ENCODE measurements around the gene PHF5A. TPM values are rescaled to one million over a fixed set of nuclear protein-coding genes. Genes with fewer than 3 reads are reported as not detected.

PHF5A gene
- total RNA-seq, 1 donor, result 38.4 TPM

GRCh38 chr22:41498303-41498835 lies 29.9 kb upstream of the PHF5A start:
- H4K20me1 ChIP-seq (ENCODE audit: insufficient read depth, low read length), result peaks cover 5% of the 10 kb centered on the region
- H3K36me3 ChIP-seq (ENCODE audit: insufficient read depth, low read length), result peaks cover 24% of the 10 kb centered on the region
- H3K4me3 ChIP-seq (ENCODE audit: insufficient read depth, low read length), result no peak overlapping the region
- no peaks in the 10 kb centered on the region for H3K9me3 ChIP-seq (ENCODE audit: low read depth, low read length)
- no peak overlapping the region for H3K4me2 ChIP-seq (ENCODE audit: insufficient read depth, low read length)
- TF ChIP-seq CTCF (IDR thresholded peaks at IDR 0.05; ENCODE audit: extremely low read depth, low read depth, low read length), result no peak
- H3K79me2 ChIP-seq (ENCODE audit: insufficient read depth, low read length), result peaks cover 64% of the 10 kb centered on the region
- H3K4me1 ChIP-seq (ENCODE audit: insufficient read depth, low read length), result no peaks in the 10 kb centered on the region
- H3K27ac ChIP-seq (ENCODE audit: low read depth, low read length), result no peak overlapping the region
- no peaks in the 10 kb centered on the region for H3K27me3 ChIP-seq (ENCODE audit: insufficient read depth, low read length)
- DNase-seq (ENCODE audit: insufficient read length, low spot score, missing footprints), result no peak
- no peak overlapping the region for H2AFZ ChIP-seq (ENCODE audit: low read length)

- no peak for TF ChIP-seq CTCF (IDR thresholded peaks at IDR 0.05; ENCODE audit: extremely low read depth, low read depth, low read length)
- H3K79me2 ChIP-seq (ENCODE audit: insufficient read depth, low read length), result peaks cover 91% of the 10 kb centered on the region
- H3K27ac ChIP-seq (ENCODE audit: low read depth, low read length), result no peak overlapping the region
Observed at GRCh38 chr22:41491374-41492100, 23.0 kb upstream of the PHF5A start.

GRCh38 chr22:41488596-41489385 lies 20.3 kb upstream of the PHF5A start:
- H3K27ac ChIP-seq (ENCODE audit: low read depth, low read length), result no peak overlapping the region
- H3K9me3 ChIP-seq (ENCODE audit: low read depth, low read length), result no peaks in the 10 kb centered on the region
- DNase-seq (ENCODE audit: insufficient read length, low spot score, missing footprints), result no peak
- peaks cover 93% of the 10 kb centered on the region for H3K79me2 ChIP-seq (ENCODE audit: insufficient read depth, low read length)
- H3K27me3 ChIP-seq (ENCODE audit: insufficient read depth, low read length), result no peaks in the 10 kb centered on the region
- no peak overlapping the region for H2AFZ ChIP-seq (ENCODE audit: low read length)
- H4K20me1 ChIP-seq (ENCODE audit: insufficient read depth, low read length), result peaks cover 58% of the 10 kb centered on the region
- no peak for TF ChIP-seq CTCF (IDR thresholded peaks at IDR 0.05; ENCODE audit: extremely low read depth, low read depth, low read length)
- H3K36me3 ChIP-seq (ENCODE audit: insufficient read depth, low read length), result peaks cover 5% of the 10 kb centered on the region
- H3K4me1 ChIP-seq (ENCODE audit: insufficient read depth, low read length), result peaks cover 6% of the 10 kb centered on the region
- no peak overlapping the region for H3K4me2 ChIP-seq (ENCODE audit: insufficient read depth, low read length)
- H3K4me3 ChIP-seq (ENCODE audit: insufficient read depth, low read length), result no peak overlapping the region

More at GRCh38 chr22:41491374-41492100, 23.0 kb upstream of the PHF5A start:
- H3K4me3 ChIP-seq (ENCODE audit: insufficient read depth, low read length), result no peak overlapping the region
- peaks cover 5% of the 10 kb centered on the region for H3K36me3 ChIP-seq (ENCODE audit: insufficient read depth, low read length)
- H3K4me1 ChIP-seq (ENCODE audit: insufficient read depth, low read length), result peaks cover 5% of the 10 kb centered on the region
- no peak for DNase-seq (ENCODE audit: insufficient read length, low spot score, missing footprints)
- H3K4me2 ChIP-seq (ENCODE audit: insufficient read depth, low read length), result no peak overlapping the region
- peaks cover 49% of the 10 kb centered on the region for H4K20me1 ChIP-seq (ENCODE audit: insufficient read depth, low read length)
- H3K27me3 ChIP-seq (ENCODE audit: insufficient read depth, low read length), result no peaks in the 10 kb centered on the region
- H2AFZ ChIP-seq (ENCODE audit: low read length), result no peak overlapping the region
- H3K9me3 ChIP-seq (ENCODE audit: low read depth, low read length), result no peaks in the 10 kb centered on the region

GRCh38 chr22:41488076-41488475 lies 19.6 kb upstream of the PHF5A start:
- Histone ChIP-seq H2AFZ (ENCODE audit: low read length) (no peak overlapping the region), H3K4me3 (ENCODE audit: insufficient read depth, low read length) (no peak overlapping the region), H3K27ac (ENCODE audit: low read depth, low read length) (no peak overlapping the region), H3K9me3 (ENCODE audit: low read depth, low read length) (no peaks in the 10 kb centered on the region), H3K4me1 (ENCODE audit: insufficient read depth, low read length) (peaks cover 13% of the 10 kb centered on the region), H3K4me2 (ENCODE audit: insufficient read depth, low read length) (no peak overlapping the region), H4K20me1 (ENCODE audit: insufficient read depth, low read length) (peaks cover 56% of the 10 kb centered on the region), H3K79me2 (ENCODE audit: insufficient read depth, low read length) (peaks cover 89% of the 10 kb centered on the region), H3K36me3 (ENCODE audit: insufficient read depth, low read length) (peaks cover 2% of the 10 kb centered on the region), H3K27me3 (ENCODE audit: insufficient read depth, low read length) (no peaks in the 10 kb centered on the region)
- no peak for DNase-seq (ENCODE audit: insufficient read length, low spot score, missing footprints)
- no peak for TF ChIP-seq CTCF (IDR thresholded peaks at IDR 0.05; ENCODE audit: extremely low read depth, low read depth, low read length)

Measured in osteoblast (primary cell).